Fibroblast of skin of scalp (primary cell): ENCODE results near the gene TEX52. TPM values are rescaled to one million over a fixed set of nuclear protein-coding genes. Genes with fewer than 3 reads are reported as not detected.

ENCODE experiments used
- DNase-seq: peaks from one replicate; pipeline ENCODE4 v3.0.0-alpha.2; 2013
- polyA plus RNA-seq, 2 experiments: library from polyadenylated mRNA; unstranded; fragments of 120-200 nt; gene quantifications; one replicate each; pipeline ENCODE4 v1.2.1, GENCODE V29; 2013; ENCODE audit not compliant: insufficient read length in 2 of 2

TEX52 gene
- polyA plus RNA-seq (2013, experiment 1 of 2; ENCODE audit: insufficient read length) = 0.25 TPM
- not detected for polyA plus RNA-seq (2013, experiment 2 of 2; ENCODE audit: insufficient read length)

- no peak for DNase-seq
Measured at GRCh38 chr12:2857021-2857431, at the start of gene TEX52. TSS of gene TEX52 (minus strand) at chr12:2857039. CDS start at chr12:2857026, 13 bp downstream.

- DNase-seq = no peak
Measured at GRCh38 chr12:2904260-2904659, 47.4 kb upstream of the TEX52 start.

- DNase-seq = no peak
Measured at GRCh38 chr12:2902272-2902880, 45.5 kb upstream of the TEX52 start.

GRCh38 chr12:2900642-2901041 lies 43.8 kb upstream of the TEX52 start:
- DNase-seq = no peak

GRCh38 chr12:2897418-2897817 lies 40.6 kb upstream of the TEX52 start:
- no peak for DNase-seq

GRCh38 chr12:2895511-2895910 lies 38.7 kb upstream of the TEX52 start:
- no peak for DNase-seq

- peak; percentile 73 for DNase-seq
Measured at GRCh38 chr12:2895051-2895451, 38.2 kb upstream of the TEX52 start.

- peak; percentile 89 for DNase-seq
Measured at GRCh38 chr12:2893007-2893406, 36.2 kb upstream of the TEX52 start.

- DNase-seq = peak; percentile 65
Measured at GRCh38 chr12:2892246-2892645, 35.4 kb upstream of the TEX52 start.

GRCh38 chr12:2891240-2892053 lies 34.6 kb upstream of the TEX52 start:
- peak; percentile 75 for DNase-seq

GRCh38 chr12:2890388-2891239 lies 33.8 kb upstream of the TEX52 start, which contains the start of gene TULP3:
TSS of gene TULP3 (plus strand) at chr12:2890891. CDS start at chr12:2890948, 57 bp downstream.
- DNase-seq = peak; percentile 99

- DNase-seq = no peak
Measured at GRCh38 chr12:2890001-2890387, 33.2 kb upstream of the TEX52 start.

GRCh38 chr12:2886768-2887450 lies 30.1 kb upstream of the TEX52 start:
- no peak for DNase-seq

- DNase-seq = no peak
Measured at GRCh38 chr12:2884810-2885209, 28.0 kb upstream of the TEX52 start.

GRCh38 chr12:2879853-2880252 lies 23.0 kb upstream of the TEX52 start:
- DNase-seq = no peak

GRCh38 chr12:2877953-2878732 lies 21.3 kb upstream of the TEX52 start:
- peak; percentile 25 for DNase-seq

GRCh38 chr12:2877047-2877952 lies 20.5 kb upstream of the TEX52 start, which contains the start of the genes FOXM1 and RHNO1:
TSS of gene FOXM1 (minus strand) at chr12:2877174. CDS start at chr12:2874478, 2,696 bp downstream.
TSS of gene RHNO1 (plus strand) at chr12:2877223. CDS start at chr12:2885367, 8,144 bp downstream.
- peak; percentile 89 for DNase-seq

GRCh38 chr12:2876431-2877046 lies 19.7 kb upstream of the TEX52 start:
- DNase-seq = peak; percentile 16

- DNase-seq = peak; percentile 19
Measured at GRCh38 chr12:2868986-2869632, 12.3 kb upstream of the TEX52 start.
